PC-3 (cell line): ENCODE results near the gene ARHGEF39.

Source experiments
- EZH2 ChIP-seq: fragments of 300-600 bp; sonication (generic); IDR thresholded peaks from one replicate; pipeline ENCODE4 v1.6.1; 2017; ENCODE audit warnings: antibody characterized with exemption, mild to moderate bottlenecking, low read length; ENCODE audit not compliant: unreplicated experiment
- EZH2phosphoT487 ChIP-seq: fragments of 300-600 bp; sonication (generic); IDR thresholded peaks from 2 replicates; pipeline ENCODE4 v1.6.1; 2018; ENCODE audit warnings: mild to moderate bottlenecking, antibody characterized with exemption, low read length, borderline replicate concordance
- TF ChIP-seq, protein P1 (sequence below): fragments of 300-600 bp; sonication (generic); conservative IDR thresholded peaks from 2 replicates; pipeline ENCODE4 v1.5.1; 2017; ENCODE audit warnings: antibody characterized with exemption, low read depth, mild to moderate bottlenecking, low read length

DNA sequence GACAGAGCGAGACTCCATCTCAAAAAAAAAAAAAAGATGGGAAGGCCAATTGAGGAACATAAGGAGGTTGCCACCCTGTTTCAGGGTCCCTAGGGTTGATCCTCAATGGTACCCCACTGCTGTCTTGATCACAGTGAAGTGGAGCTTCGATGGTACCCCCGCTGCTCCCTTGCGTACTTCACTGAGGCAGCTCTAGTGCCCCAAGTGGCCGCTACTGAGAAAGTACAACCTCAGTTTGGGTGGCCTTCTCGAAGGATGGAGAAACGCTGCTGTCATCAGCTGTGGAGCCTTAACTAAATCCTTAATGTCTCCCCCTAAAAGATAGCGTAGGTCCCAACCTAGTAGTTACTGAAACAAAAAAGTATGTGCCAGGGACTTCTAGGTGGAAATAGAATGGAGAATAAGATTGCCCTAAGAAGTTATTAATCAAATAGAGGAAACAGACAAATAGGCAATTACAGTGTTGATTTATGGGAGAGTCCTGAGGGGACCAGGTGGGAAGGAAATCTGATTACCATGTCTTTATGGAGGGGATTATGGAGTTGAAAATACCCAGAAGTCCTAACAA, 53.7 kb downstream of the ARHGEF39 start:
- TF ChIP-seq EZH2 = no peak
- TF ChIP-seq, protein P1, sequence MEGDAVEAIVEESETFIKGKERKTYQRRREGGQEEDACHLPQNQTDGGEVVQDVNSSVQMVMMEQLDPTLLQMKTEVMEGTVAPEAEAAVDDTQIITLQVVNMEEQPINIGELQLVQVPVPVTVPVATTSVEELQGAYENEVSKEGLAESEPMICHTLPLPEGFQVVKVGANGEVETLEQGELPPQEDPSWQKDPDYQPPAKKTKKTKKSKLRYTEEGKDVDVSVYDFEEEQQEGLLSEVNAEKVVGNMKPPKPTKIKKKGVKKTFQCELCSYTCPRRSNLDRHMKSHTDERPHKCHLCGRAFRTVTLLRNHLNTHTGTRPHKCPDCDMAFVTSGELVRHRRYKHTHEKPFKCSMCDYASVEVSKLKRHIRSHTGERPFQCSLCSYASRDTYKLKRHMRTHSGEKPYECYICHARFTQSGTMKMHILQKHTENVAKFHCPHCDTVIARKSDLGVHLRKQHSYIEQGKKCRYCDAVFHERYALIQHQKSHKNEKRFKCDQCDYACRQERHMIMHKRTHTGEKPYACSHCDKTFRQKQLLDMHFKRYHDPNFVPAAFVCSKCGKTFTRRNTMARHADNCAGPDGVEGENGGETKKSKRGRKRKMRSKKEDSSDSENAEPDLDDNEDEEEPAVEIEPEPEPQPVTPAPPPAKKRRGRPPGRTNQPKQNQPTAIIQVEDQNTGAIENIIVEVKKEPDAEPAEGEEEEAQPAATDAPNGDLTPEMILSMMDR = peak; percentile 58
- no peak for TF ChIP-seq EZH2phosphoT487
